K562 (cell line): ENCODE data around the gene SORCS1. TPM values are rescaled to one million over a fixed set of nuclear protein-coding genes. Genes with fewer than 3 reads are reported as not detected.
A peak's percentile ranks its signal among the peaks of the same experiment; 100 is the strongest.

Experiments
- ATAC-seq: fragments of 200-7000 bp; cut with Tn5 transposase; 3 replicates; pipeline ENCODE4 v1.9.1; 2020; ENCODE audit warnings: moderate library complexity
- BruUV-seq: library from RNA; stranded (reverse); fragments of 400-500 nt; replicated peaks from 2 replicates; lab custom pipeline; 2021; lab: Mats Ljungman, UMichigan
- CTCF ChIA-PET: fragments of 300-600 bp; formaldehyde crosslinking; extraction: SDS; loops from one replicate; lab custom pipeline; 2021; ENCODE audit warnings: low intra/inter-chr PET ratio; lab: Yijun Ruan, JAX
- POLR2A ChIA-PET: fragments of 300-600, 350-650 bp; sonication (Branson Sonifier 250); formaldehyde crosslinking; extraction: SDS; loops from one replicate; lab custom pipeline; 2021; ENCODE audit warnings: antibody characterized with exemption, inconsistent platforms; lab: Yijun Ruan, JAX
- DNase-seq, 4 experiments: peaks; one replicate each; pipeline versions ENCODE4 v3.0.0 to v3.0.0-alpha.2; 2011 to 2018; ENCODE audit warnings: low spot score in 3 of 4, mixed read lengths in 3 of 4; ENCODE audit errors: extremely low read depth in 1 of 4
- FAIRE-seq: peaks from 2 replicates; lab custom pipeline; 2011; peaks lifted over from hg19 to GRCh38; lab: Jason Lieb, UNC
- H2AFZ ChIP-seq: 2 replicates; pipeline ENCODE4 v1.6.0; 2011; ENCODE audit warnings: low read depth, low read length, control low read depth, inconsistent platforms
- H3K27ac ChIP-seq: fragments of 200-600 bp; 3 replicates; pipeline ENCODE4 v1.8.0; 2011; ENCODE audit warnings: low read depth, mild to moderate bottlenecking, control low read depth, inconsistent platforms, low read length, moderate library complexity, mixed read lengths; ENCODE audit errors: extremely low read depth
- H3K27me3 ChIP-seq, 2 experiments: fragments of 300-600 bp in 1 of 2; 2 replicates in 1 of 2; 3 replicates in 1 of 2; pipeline versions ENCODE4 v1.6.0 to v1.8.0; 2011; ENCODE audit warnings: inconsistent platforms in 2 of 2, low read length in 2 of 2, mild to moderate bottlenecking in 1 of 2, mixed read lengths in 1 of 2, moderate library complexity in 1 of 2; ENCODE audit not compliant: control insufficient read depth in 2 of 2, insufficient read depth in 2 of 2
- H3K36me3 ChIP-seq: fragments of 300-600 bp; 3 replicates; pipeline ENCODE4 v1.8.0; 2011; ENCODE audit warnings: mild to moderate bottlenecking, low read length, inconsistent platforms; ENCODE audit not compliant: control insufficient read depth, insufficient read depth
- H3K4me1 ChIP-seq, 2 experiments: fragments of 200-600 bp in 1 of 2; replicated peaks in 1 of 2; 2 replicates in 1 of 2; 3 replicates in 1 of 2; pipeline versions ENCODE4 v1.5.1 to v1.8.0; 2011; ENCODE audit warnings: inconsistent platforms in 2 of 2, low read length in 2 of 2, mild to moderate bottlenecking in 1 of 2, mixed read lengths in 1 of 2, moderate library complexity in 1 of 2; ENCODE audit not compliant: control insufficient read depth in 2 of 2, insufficient read depth in 2 of 2
- H3K4me2 ChIP-seq: 2 replicates; pipeline ENCODE4 v1.6.1; 2011; ENCODE audit warnings: low read length, control low read depth, inconsistent platforms, mixed read lengths; ENCODE audit not compliant: insufficient read depth
- H3K4me3 ChIP-seq: fragments of 200-600 bp; sonication (generic), shearing (Covaris generic); 2 replicates; pipeline ENCODE4 v1.5.1; 2016; ENCODE audit warnings: control low read depth, inconsistent platforms
- H3K79me2 ChIP-seq: fragments of 200-600 bp; 3 replicates; pipeline ENCODE4 v1.8.0; 2011; ENCODE audit warnings: low read length, inconsistent platforms; ENCODE audit not compliant: control insufficient read depth, insufficient read depth
- H3K9ac ChIP-seq, 2 experiments: 2 replicates each; pipeline versions ENCODE4 v1.6.0 to v1.6.1; 2011; ENCODE audit warnings: low read depth in 2 of 2, low read length in 2 of 2, control low read depth in 1 of 2, inconsistent platforms in 1 of 2, mild to moderate bottlenecking in 1 of 2, mixed read lengths in 1 of 2; ENCODE audit not compliant: insufficient read depth in 1 of 2
- H3K9me1 ChIP-seq: one replicate; pipeline ENCODE4 v1.6.0; 2011; ENCODE audit warnings: inconsistent platforms, mild to moderate bottlenecking, low read length, moderate library complexity; ENCODE audit not compliant: control insufficient read depth, insufficient read depth
- H3K9me3 ChIP-seq: replicated peaks from 2 replicates; pipeline ENCODE4 v1.5.1; 2011; ENCODE audit warnings: low read depth, low read length, inconsistent platforms; ENCODE audit not compliant: control insufficient read depth, insufficient read depth
- H4K20me1 ChIP-seq: replicated peaks from 2 replicates; pipeline ENCODE4 v1.6.1; 2011; ENCODE audit warnings: low read length, inconsistent platforms, mixed read lengths; ENCODE audit not compliant: control insufficient read depth, insufficient read depth
- ASH1L ChIP-seq: fragments of 450-650 bp; IDR thresholded peaks from 2 replicates; pipeline ENCODE4 v1.6.1; 2018; ENCODE audit warnings: borderline replicate concordance, mild to moderate bottlenecking, low read depth; ENCODE audit not compliant: partially characterized antibody
- ESRRB ChIP-seq: fragments of 250-450 bp; sonication (Bioruptor Pico); IDR thresholded peaks from 2 replicates; pipeline ENCODE4 v1.5.0; 2020; ENCODE audit warnings: mild to moderate bottlenecking, moderate library complexity, borderline replicate concordance
- IFI16 ChIP-seq: fragments of 250-450 bp; sonication (Bioruptor Pico); IDR thresholded peaks from 2 replicates; pipeline ENCODE4 v2.1.2; 2022; ENCODE audit warnings: mild to moderate bottlenecking, inconsistent platforms
- MEIS2 ChIP-seq: fragments of 450-650 bp; IDR thresholded peaks from 2 replicates; pipeline ENCODE4 v1.6.1; 2014; ENCODE audit warnings: mild to moderate bottlenecking; ENCODE audit not compliant: partially characterized antibody
- PCBP2 ChIP-seq: fragments of 200-400 bp; formaldehyde crosslinking; IDR thresholded peaks from 2 replicates; pipeline ENCODE4 v1.6.1; 2018; ENCODE audit warnings: low read length, low read depth, mild to moderate bottlenecking, moderate library complexity; ENCODE audit not compliant: poor library complexity, severe bottlenecking
- RAD21 ChIP-seq, 2 experiments: fragments of 250-450 bp in 1 of 2; fragments of 450-650 bp in 1 of 2; sonication (Bioruptor Pico) in 1 of 2; formaldehyde crosslinking in 1 of 2; IDR thresholded peaks in 1 of 2; conservative IDR thresholded peaks in 1 of 2; 2 replicates each; pipeline versions ENCODE4 v1.4.0 to v1.8.0; 2020 to 2022; ENCODE audit warnings: mild to moderate bottlenecking in 2 of 2, moderate library complexity in 1 of 2
- ZBTB33 ChIP-seq: sonication (generic); formaldehyde crosslinking; IDR thresholded peaks from 2 replicates; pipeline ENCODE4 v1.8.1; 2023; ENCODE audit warnings: mild to moderate bottlenecking, missing genetic modification reagents
- ZMIZ1 ChIP-seq, 2 experiments: fragments of 150-350 bp in 1 of 2; IDR thresholded peaks; 2 replicates each; pipeline ENCODE4 v1.6.1; 2012 to 2016; ENCODE audit warnings: low read depth in 2 of 2, low read length in 2 of 2, mild to moderate bottlenecking in 1 of 2, moderate library complexity in 1 of 2
- ZNF41 ChIP-seq: fragments of 250-450 bp; sonication (Bioruptor Pico); conservative IDR thresholded peaks from 2 replicates; pipeline ENCODE4 v1.4.0; 2020; ENCODE audit warnings: mild to moderate bottlenecking
- WGBS: fragments of 100-300 bp; shearing (Covaris generic); methylation state at CpG from one replicate; pipeline ENCODE4 v1.1.6; 2016; ENCODE audit warnings: low coverage, mixed read lengths; ENCODE audit not compliant: insufficient coverage; ENCODE audit errors: missing lambda C conversion rate; 5-methylcytosine and 5-hydroxymethylcytosine counted together
- in situ Hi-C: fragments of 300-500 bp; cut with MboI; formaldehyde crosslinking; loops from 4 replicates; pipeline ENCODE4 v1.15.0; 2018; ENCODE audit warnings: inconsistent platforms, mixed read lengths
- intact Hi-C: fragments of 100-400 bp; cut with micrococcal nuclease; formaldehyde crosslinking; loops from 2 replicates; pipeline ENCODE4 v1.14.2; 2022
- polyA plus RNA-seq, 8 experiments: library from polyadenylated mRNA; depleted of rRNA in 4 of 8; stranded (reverse) in 5 of 8; unstranded in 3 of 8; fragments of >200 nt; fragmentation: Nextera tagmentation in 2 of 8; fragmentation: Illumina TruSeq in 1 of 8; extraction: Ambion mirVana in 2 of 8; extraction: Trizol in 1 of 8; gene quantifications; 2 replicates each; pipeline versions ENCODE4 v1.2.1 to v1.2.3, GENCODE V29; 2011 to 2014; ENCODE audit warnings: inconsistent platforms in 1 of 8, missing spikeins in 1 of 8
- total RNA-seq, 7 experiments: library from RNA; depleted of rRNA in 6 of 7; stranded (reverse); fragments of >200 nt in 6 of 7; fragmentation: Illumina TruSeq in 2 of 7; extraction: Trizol in 2 of 7; gene quantifications; 2 replicates each; pipeline versions ENCODE4 v1.2.1 to v1.2.3, GENCODE V29; 2011 to 2021; ENCODE audit warnings: low replicate concordance in 1 of 7

The SORCS1 gene
- total and polyA plus RNA-seq, 9 of the 15 experiments (the other 6 are each of a cell fraction or from before 2014, with no cell fraction given) = 1.5 to 3.9 (median 2.7) TPM

- TF ChIP-seq ESRRB (no peak), RAD21 (CRISPR knock-in tag; conservative IDR thresholded peaks at IDR 0.05 in 1 of 2, IDR thresholded peaks at IDR 0.05 in 1 of 2) (no peak), IFI16 (CRISPR knock-in tag) (no peak), PCBP2 (no peak), ASH1L (no peak), ZNF41 (no peak)
- TF ChIP-seq, all 486 proteins: peak for 2
These were observed 223.0 kb downstream of the SORCS1 start (continued) for GRCh38 chr10:106941297-106942034.

GRCh38 chr10:106938513-106938912 is 226.0 kb downstream of the SORCS1 start:
- WGBS = 33% methylated on average over 1 of the region's 1 CpG

More at GRCh38 chr10:106938513-106938912, 226.0 kb downstream of the SORCS1 start:
- Histone ChIP-seq H3K4me1 (peaks cover 11 to 25% of the 10 kb centered on the region in 2 experiments; a peak in 4 of 5 replicates), H2AFZ (no peak overlapping the region; the same call in 1 of the 2 replicates), H3K9me1 (no peaks in the 10 kb centered on the region), H3K4me3 (no peak overlapping the region), H3K27me3 (no peaks in the 10 kb centered on the region), H3K36me3 (no peaks in the 10 kb centered on the region), H3K4me2 (no peak overlapping the region), H3K27ac (no peak overlapping the region), H3K79me2 (no peaks in the 10 kb centered on the region), H4K20me1 (no peaks in the 10 kb centered on the region), H3K9ac (no peak overlapping the region), H3K9me3 (no peaks in the 10 kb centered on the region)
- no peak for ATAC-seq
- intact Hi-C loops = no loop called here
- FAIRE-seq = peak; percentile 37
- peak in 1 of 4 experiments; percentile 27 for DNase-seq
- TF ChIP-seq ZMIZ1 (IDR thresholded peaks at IDR 0.05; ENCODE audit: low read depth in 2 of 2, low read length in 2 of 2) (no peak), ZBTB33 (CRISPR knock-in tag) (no peak), MEIS2 (peak; percentile 39)
- no TSS peak for BruUV-seq
- in situ Hi-C loops = no loop called here
- POLR2A ChIA-PET = no interaction called here
- CTCF ChIA-PET = no interaction called here
